Vagina (tissue), 2 donors: ENCODE results near the gene DUOXA1. TPM values are rescaled to one million over a fixed set of nuclear protein-coding genes. Genes with fewer than 3 reads are reported as not detected.

Experiments
- DNase-seq, 2 donors: peaks; one replicate each; pipeline ENCODE4 v3.0.0-alpha.2; 2017; ENCODE audit errors: extremely low spot score in 2 of 2
- H3K27ac ChIP-seq: fragments of 200-600 bp; sonication (generic); one replicate; pipeline ENCODE4 v1.5.1; 2019
- H3K27me3 ChIP-seq: fragments of 200-600 bp; sonication (generic); one replicate; pipeline ENCODE4 v1.5.1; 2019
- H3K36me3 ChIP-seq, 2 donors: fragments of 200-600 bp; sonication (generic); one replicate each; pipeline ENCODE4 v1.5.1; 2017 to 2019
- H3K4me1 ChIP-seq: fragments of 200-600 bp; sonication (generic); one replicate; pipeline ENCODE4 v1.5.1; 2019
- H3K4me3 ChIP-seq, 2 donors: fragments of 200-600 bp; sonication (generic); 1 replicate in 1 of 2; 2 replicates in 1 of 2; pipeline ENCODE4 v1.5.1; 2016 to 2019
- H3K9me3 ChIP-seq: fragments of 200-600 bp; sonication (generic); one replicate; pipeline ENCODE4 v1.5.1; 2019
- CTCF ChIP-seq, 3 experiments: fragments of 450-650 bp in 2 of 3; fragments of 200-600 bp in 1 of 3; sonication (generic) in 1 of 3; IDR thresholded peaks; one replicate each; pipeline ENCODE4 v1.5.1; 2017 to 2019; ENCODE audit warnings: antibody characterized with exemption in 3 of 3, mild to moderate bottlenecking in 2 of 3, moderate library complexity in 2 of 3
- POLR2A ChIP-seq, 2 donors: fragments of 450-650 bp; IDR thresholded peaks; one replicate each; pipeline ENCODE4 v1.6.1; 2017; ENCODE audit warnings: antibody characterized with exemption in 2 of 2, mild to moderate bottlenecking in 2 of 2, moderate library complexity in 2 of 2
- POLR2AphosphoS5 ChIP-seq, 2 donors: sonication (generic); formaldehyde crosslinking; IDR thresholded peaks; one replicate each; pipeline ENCODE4 v1.9.0; 2017; ENCODE audit warnings: antibody characterized with exemption in 2 of 2, mild to moderate bottlenecking in 2 of 2, low read depth in 1 of 2; ENCODE audit not compliant: insufficient read depth in 1 of 2
- intact Hi-C: fragments of 100-400 bp; cut with DNase I; formaldehyde crosslinking; loops from one replicate; pipeline ENCODE4 v1.15.1; 2023
- total RNA-seq: library from RNA; depleted of rRNA; stranded (reverse); fragments of >200 nt; gene quantifications from one replicate; pipeline ENCODE4 v1.2.3, GENCODE V29; 2016

The DUOXA1 gene
- total RNA-seq, 1 donor from 2014 or later: 66.5 TPM

- H3K36me3 ChIP-seq: no peaks in the 10 kb centered on the region
- H3K27me3 ChIP-seq: peaks cover 12% of the 10 kb centered on the region
- TF ChIP-seq POLR2A (IDR thresholded peaks at IDR 0.05) (no peak), CTCF (IDR thresholded peaks at IDR 0.05) (no peak), POLR2AphosphoS5 (IDR thresholded peaks at IDR 0.05; ENCODE audit: insufficient read depth in 1 of 2, low read depth in 1 of 2) (no peak)
- H3K4me3 ChIP-seq: no peak overlapping the region
- no peak for DNase-seq
- no peak overlapping the region for H3K27ac ChIP-seq
- H3K4me1 ChIP-seq: peaks cover 46% of the 10 kb centered on the region
- H3K9me3 ChIP-seq: no peaks in the 10 kb centered on the region
- intact Hi-C loops: no loop called here
These were observed 14.3 kb downstream of the DUOXA1 start for GRCh38 chr15:45115312-45115820.

GRCh38 chr15:45114751-45115085 lies 15.0 kb downstream of the DUOXA1 start:
- H3K4me1 ChIP-seq: peaks cover 46% of the 10 kb centered on the region

GRCh38 chr15:45114076-45114750 lies 15.5 kb downstream of the DUOXA1 start, which contains the start of the genes DUOX2 and DUOXA2:
TSS of gene DUOX2 (minus strand) at chr15:45114172. CDS start at chr15:45113411, 761 bp downstream.
TSS of gene DUOXA2 (plus strand) at chr15:45114326. CDS start at chr15:45114606, 280 bp downstream.
- DNase-seq: no peak
- intact Hi-C loops: no loop called here
- H3K4me1 ChIP-seq: peaks cover 46% of the 10 kb centered on the region
- peaks cover 12% of the 10 kb centered on the region for H3K27me3 ChIP-seq
- no peaks in the 10 kb centered on the region for H3K9me3 ChIP-seq
- no peak within 1 kb of the TSS for H3K27ac ChIP-seq
- peak within 1 kb of the TSS; percentile 10 to 23 for H3K4me3 ChIP-seq
- no peaks in the 10 kb centered on the region for H3K36me3 ChIP-seq
- TF ChIP-seq POLR2A (IDR thresholded peaks at IDR 0.05) (no peak), CTCF (IDR thresholded peaks at IDR 0.05) (no peak), POLR2AphosphoS5 (IDR thresholded peaks at IDR 0.05; ENCODE audit: insufficient read depth in 1 of 2, low read depth in 1 of 2) (no peak)

More at GRCh38 chr15:45114751-45115085, 15.0 kb downstream of the DUOXA1 start:
- H3K4me3 ChIP-seq: no peak overlapping the region
- intact Hi-C loops: no loop called here
- no peak for TF ChIP-seq POLR2AphosphoS5 (IDR thresholded peaks at IDR 0.05; ENCODE audit: insufficient read depth in 1 of 2, low read depth in 1 of 2)
- TF ChIP-seq CTCF (IDR thresholded peaks at IDR 0.05): no peak
- TF ChIP-seq POLR2A (IDR thresholded peaks at IDR 0.05): no peak
- H3K36me3 ChIP-seq: no peaks in the 10 kb centered on the region
- H3K27me3 ChIP-seq: peaks cover 12% of the 10 kb centered on the region
- H3K27ac ChIP-seq: no peak overlapping the region
- no peak for DNase-seq
- H3K9me3 ChIP-seq: no peaks in the 10 kb centered on the region

GRCh38 chr15:45113380-45113990 lies 16.2 kb downstream of the DUOXA1 start:
- Histone ChIP-seq H3K4me3 (peak overlapping the region in 1 of 2 donors; percentile 23), H3K9me3 (no peaks in the 10 kb centered on the region), H3K27me3 (peaks cover 12% of the 10 kb centered on the region), H3K36me3 (no peaks in the 10 kb centered on the region), H3K27ac (no peak overlapping the region), H3K4me1 (peaks cover 46% of the 10 kb centered on the region)
- no peak for TF ChIP-seq POLR2A (IDR thresholded peaks at IDR 0.05)
- no peak for TF ChIP-seq POLR2AphosphoS5 (IDR thresholded peaks at IDR 0.05; ENCODE audit: insufficient read depth in 1 of 2, low read depth in 1 of 2)
- no peak for TF ChIP-seq CTCF (IDR thresholded peaks at IDR 0.05)
- intact Hi-C loops: no loop called here
- DNase-seq: no peak
